Endodermal cell (in vitro differentiated cells): Measurements from ENCODE around the gene DAZAP2. TPM values are rescaled to one million over a fixed set of nuclear protein-coding genes. Genes with fewer than 3 reads are reported as not detected.

ENCODE experiments used
- DNase-seq: peaks from one replicate; pipeline ENCODE4 v3.0.0-alpha.2; 2017
- H3K27ac ChIP-seq: 2 replicates; pipeline ENCODE4 v1.5.1; 2013; ENCODE audit warnings: mild to moderate bottlenecking, low read depth, low read length, moderate library complexity
- H3K27me3 ChIP-seq: 2 replicates; pipeline ENCODE4 v1.6.1; 2013; ENCODE audit warnings: mild to moderate bottlenecking, low read length, moderate library complexity; ENCODE audit not compliant: insufficient read depth, control insufficient read depth, poor library complexity, severe bottlenecking
- H3K36me3 ChIP-seq: 2 replicates; pipeline ENCODE4 v1.7.0; 2013; ENCODE audit warnings: mild to moderate bottlenecking, low read length, moderate library complexity; ENCODE audit not compliant: control insufficient read depth, insufficient read depth
- H3K4me1 ChIP-seq: one replicate; pipeline ENCODE4 v1.7.0; 2013; ENCODE audit warnings: low read length; ENCODE audit not compliant: control insufficient read depth, insufficient read depth
- H3K4me3 ChIP-seq: 2 replicates; pipeline ENCODE4 v1.5.1; 2013; ENCODE audit warnings: mild to moderate bottlenecking, low read length, moderate library complexity
- H3K9ac ChIP-seq: 2 replicates; pipeline ENCODE4 v1.6.1; 2013; ENCODE audit warnings: mild to moderate bottlenecking, low read length, moderate library complexity; ENCODE audit not compliant: poor library complexity, severe bottlenecking; ENCODE audit errors: extremely low read depth
- H3K9me3 ChIP-seq: 2 replicates; pipeline ENCODE4 v1.6.1; 2013; ENCODE audit warnings: mild to moderate bottlenecking, low read length, moderate library complexity; ENCODE audit not compliant: control insufficient read depth
- H3K27ac Mint-ChIP-seq: 2 replicates; pipeline ENCODE4 v1.8.0; 2020; ENCODE audit warnings: mixed read lengths
- H3K27me3 Mint-ChIP-seq: 2 replicates; pipeline ENCODE4 v1.8.0; 2021; ENCODE audit warnings: mild to moderate bottlenecking, mixed read lengths; ENCODE audit not compliant: insufficient read depth
- H3K36me3 Mint-ChIP-seq: 2 replicates; pipeline ENCODE4 v1.8.0; 2020; ENCODE audit warnings: low read depth, mixed read lengths
- H3K4me1 Mint-ChIP-seq: 2 replicates; pipeline ENCODE4 v1.8.0; 2020; ENCODE audit warnings: mixed read lengths
- H3K4me3 Mint-ChIP-seq: 2 replicates; pipeline ENCODE4 v1.8.0; 2020; ENCODE audit warnings: mild to moderate bottlenecking, moderate library complexity, mixed read lengths
- H3K9me3 Mint-ChIP-seq: 2 replicates; pipeline ENCODE4 v1.8.0; 2020; ENCODE audit warnings: mild to moderate bottlenecking, mixed read lengths
- WGBS, 2 experiments: methylation state at CpG; one replicate each; pipeline versions ENCODE4 v1.1.5 to v1.1.7; 2013; ENCODE audit warnings: missing lambda C conversion rate in 2 of 2, mixed read lengths in 1 of 2; ENCODE audit not compliant: insufficient coverage in 1 of 2, insufficient read length in 1 of 2; 5-methylcytosine and 5-hydroxymethylcytosine counted together
- total RNA-seq, 2 donors: library from RNA; stranded (reverse); fragmentation: NEBNext Ultra II Directional in 1 of 2; extraction: Animal tissue kit (Norgen Biotek cat#: 25700) in 1 of 2; gene quantifications; 2 replicates in 1 of 2; 3 replicates in 1 of 2; pipeline ENCODE4 v1.2.1, GENCODE V29; 2021
- TF ChIP-seq, protein P1 (sequence below): fragments of 200-600 bp; sonication (generic); conservative IDR thresholded peaks from 2 replicates; pipeline ENCODE4 v1.5.0; 2021; ENCODE audit warnings: antibody characterized with exemption, mild to moderate bottlenecking

Gene DAZAP2
- total RNA-seq, 2 donors from 2014 or later: 31.5 to 42.7 TPM

DNA sequence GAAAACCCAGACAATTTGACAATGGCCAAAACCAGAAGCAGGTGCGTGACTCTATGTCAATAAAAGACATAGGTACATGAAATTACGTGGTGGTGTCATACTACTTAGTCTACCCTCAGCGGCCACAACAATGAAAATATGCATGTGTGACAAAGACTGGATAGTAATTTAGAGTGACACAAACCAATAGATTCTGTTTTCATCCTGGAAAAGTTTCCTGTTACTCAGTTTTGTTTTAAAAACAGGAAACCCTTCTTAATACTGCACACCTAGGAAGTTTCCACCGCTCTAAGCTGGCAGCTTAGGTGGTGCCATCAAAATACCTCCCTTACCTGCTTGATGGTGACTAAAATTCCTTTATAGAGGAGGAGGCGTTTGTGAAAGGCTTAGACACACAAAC is 35.9 kb upstream of the DAZAP2 start:
- no peak overlapping the region for H3K9ac ChIP-seq
- H3K9me3 Mint-ChIP-seq: no peaks in the 10 kb centered on the region
- no peaks in the 10 kb centered on the region for H3K4me1 ChIP-seq
- no peaks in the 10 kb centered on the region for H3K27me3 Mint-ChIP-seq
- H3K4me1 Mint-ChIP-seq: no peaks in the 10 kb centered on the region
- DNase-seq: no peak
- no peaks in the 10 kb centered on the region for H3K9me3 ChIP-seq
- no peak overlapping the region for H3K27ac ChIP-seq
- H3K36me3 Mint-ChIP-seq: peaks cover 17% of the 10 kb centered on the region
- TF ChIP-seq, protein P1, sequence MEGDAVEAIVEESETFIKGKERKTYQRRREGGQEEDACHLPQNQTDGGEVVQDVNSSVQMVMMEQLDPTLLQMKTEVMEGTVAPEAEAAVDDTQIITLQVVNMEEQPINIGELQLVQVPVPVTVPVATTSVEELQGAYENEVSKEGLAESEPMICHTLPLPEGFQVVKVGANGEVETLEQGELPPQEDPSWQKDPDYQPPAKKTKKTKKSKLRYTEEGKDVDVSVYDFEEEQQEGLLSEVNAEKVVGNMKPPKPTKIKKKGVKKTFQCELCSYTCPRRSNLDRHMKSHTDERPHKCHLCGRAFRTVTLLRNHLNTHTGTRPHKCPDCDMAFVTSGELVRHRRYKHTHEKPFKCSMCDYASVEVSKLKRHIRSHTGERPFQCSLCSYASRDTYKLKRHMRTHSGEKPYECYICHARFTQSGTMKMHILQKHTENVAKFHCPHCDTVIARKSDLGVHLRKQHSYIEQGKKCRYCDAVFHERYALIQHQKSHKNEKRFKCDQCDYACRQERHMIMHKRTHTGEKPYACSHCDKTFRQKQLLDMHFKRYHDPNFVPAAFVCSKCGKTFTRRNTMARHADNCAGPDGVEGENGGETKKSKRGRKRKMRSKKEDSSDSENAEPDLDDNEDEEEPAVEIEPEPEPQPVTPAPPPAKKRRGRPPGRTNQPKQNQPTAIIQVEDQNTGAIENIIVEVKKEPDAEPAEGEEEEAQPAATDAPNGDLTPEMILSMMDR: no peak
- no peaks in the 10 kb centered on the region for H3K27me3 ChIP-seq
- WGBS, 2 experiments: 93 to 97% methylated on average over 3 to 5 of the region's 5 CpGs
- no peak overlapping the region for H3K4me3 Mint-ChIP-seq
- no peak overlapping the region for H3K27ac Mint-ChIP-seq
- no peak overlapping the region for H3K4me3 ChIP-seq
- H3K36me3 ChIP-seq: no peaks in the 10 kb centered on the region

DNA sequence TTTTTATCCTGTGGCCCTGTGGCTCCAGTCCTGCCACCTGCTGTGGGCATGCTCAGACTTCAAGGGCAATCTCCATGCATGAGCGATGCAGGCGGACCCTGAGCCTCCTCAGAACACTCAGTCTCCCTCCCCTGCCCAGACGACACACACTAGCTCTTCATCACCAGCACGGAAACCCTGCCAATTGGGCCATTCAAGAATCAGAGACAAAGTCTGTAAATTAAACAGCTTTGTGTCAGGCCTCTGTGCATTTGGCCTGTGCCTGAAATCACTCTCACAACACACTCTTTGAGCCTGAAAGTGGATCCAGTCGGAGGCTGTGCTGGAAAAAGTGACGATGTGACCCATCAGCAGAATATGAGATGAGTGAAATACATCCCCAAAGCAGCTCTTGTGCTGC is 33.3 kb upstream of the DAZAP2 start:
- H3K4me3 ChIP-seq: no peak overlapping the region
- no peak overlapping the region for H3K27ac Mint-ChIP-seq
- H3K9ac ChIP-seq: no peak overlapping the region
- H3K9me3 ChIP-seq: no peaks in the 10 kb centered on the region
- H3K4me3 Mint-ChIP-seq: no peak overlapping the region
- no peaks in the 10 kb centered on the region for H3K27me3 ChIP-seq
- no peaks in the 10 kb centered on the region for H3K9me3 Mint-ChIP-seq
- peaks cover 13% of the 10 kb centered on the region for H3K36me3 Mint-ChIP-seq
- 92 to 97% methylated on average over 5 to 6 of the region's 6 CpGs for WGBS, 2 experiments
- no peaks in the 10 kb centered on the region for H3K4me1 ChIP-seq
- H3K27ac ChIP-seq: no peak overlapping the region
- no peaks in the 10 kb centered on the region for H3K27me3 Mint-ChIP-seq
- H3K36me3 ChIP-seq: no peaks in the 10 kb centered on the region
- no peaks in the 10 kb centered on the region for H3K4me1 Mint-ChIP-seq
- no peak for DNase-seq
- TF ChIP-seq, protein P1: no peak

DNA sequence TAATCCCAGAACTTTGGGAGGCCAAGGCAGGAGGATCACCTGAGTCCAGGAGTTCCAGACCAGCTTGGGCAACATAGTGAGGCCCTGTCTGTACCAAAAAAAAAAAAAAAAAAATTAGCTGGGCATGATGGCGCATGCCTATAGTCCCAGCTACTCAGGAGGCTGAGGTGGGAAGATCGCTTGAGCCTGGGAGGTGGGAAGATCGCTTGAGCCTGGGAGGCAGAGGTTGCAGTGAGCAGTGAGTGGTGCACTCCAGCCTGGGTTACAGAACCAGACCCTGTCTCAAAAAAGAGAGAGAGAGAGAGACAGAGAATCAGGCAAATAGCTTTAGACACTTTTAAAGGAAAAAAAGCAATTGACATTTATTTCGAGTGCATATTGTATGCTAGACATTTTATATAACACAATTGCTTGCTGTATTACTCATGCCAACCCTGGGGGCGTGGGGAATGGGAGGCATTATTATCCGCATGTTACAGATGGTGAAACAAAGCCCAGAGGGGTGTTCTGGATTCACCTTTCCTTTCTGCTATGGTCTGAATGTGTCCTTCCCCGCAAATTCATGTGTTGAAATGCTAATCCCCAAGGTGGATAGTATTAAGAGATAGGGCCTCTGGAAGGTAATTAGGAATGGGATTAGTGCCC is 30.5 kb upstream of the DAZAP2 start:
- H3K9ac ChIP-seq: no peak overlapping the region
- no peaks in the 10 kb centered on the region for H3K9me3 Mint-ChIP-seq
- TF ChIP-seq, protein P1: no peak
- H3K36me3 Mint-ChIP-seq: peaks cover 13% of the 10 kb centered on the region
- H3K4me1 ChIP-seq: no peaks in the 10 kb centered on the region
- no peaks in the 10 kb centered on the region for H3K9me3 ChIP-seq
- no peaks in the 10 kb centered on the region for H3K4me1 Mint-ChIP-seq
- 92 to 94% methylated on average over 4 to 7 of the region's 7 CpGs for WGBS, 2 experiments
- no peaks in the 10 kb centered on the region for H3K27me3 ChIP-seq
- H3K4me3 Mint-ChIP-seq: no peak overlapping the region
- no peak overlapping the region for H3K4me3 ChIP-seq
- no peak overlapping the region for H3K27ac ChIP-seq
- H3K36me3 ChIP-seq: no peaks in the 10 kb centered on the region
- H3K27ac Mint-ChIP-seq: no peak overlapping the region
- H3K27me3 Mint-ChIP-seq: no peaks in the 10 kb centered on the region
- DNase-seq: no peak
